OCI-LY3 (cell line): ENCODE data around the gene C3orf49.

ENCODE experiments used
- CTCF ChIP-seq: fragments of 200-600, 300-600 bp; sonication (generic); IDR thresholded peaks from 2 replicates; pipeline ENCODE4 v1.5.1; 2014; ENCODE audit warnings: antibody characterized with exemption, low read length, low read depth
- EZH2phosphoT487 ChIP-seq: fragments of 200-600 bp; shearing (Covaris generic); IDR thresholded peaks from 2 replicates; pipeline ENCODE4 v1.6.1; 2018; ENCODE audit warnings: antibody characterized with exemption, mixed run types, low read depth

GRCh38 chr3:63800097-63800496 is 19.0 kb upstream of the C3orf49 start:
- TF ChIP-seq CTCF (no peak), EZH2phosphoT487 (no peak)
